Esophagus muscularis mucosa (tissue), 4 donors: ENCODE measurements around the gene CACNA2D2. TPM values are rescaled to one million over a fixed set of nuclear protein-coding genes. Genes with fewer than 3 reads are reported as not detected.

Source experiments
- DNase-seq: peaks from one replicate; pipeline ENCODE4 v3.0.0-alpha.2; 2017; ENCODE audit errors: extremely low spot score
- H3K27ac ChIP-seq, 4 donors: fragments of 200-600 bp; sonication (generic); replicated peaks in 1 of 4; 1 replicate in 3 of 4; 2 replicates in 1 of 4; pipeline ENCODE4 v1.5.1; 2016 to 2019; ENCODE audit warnings: mild to moderate bottlenecking in 1 of 4
- H3K27me3 ChIP-seq, 4 donors: fragments of 200-600 bp; sonication (generic); one replicate each; pipeline versions ENCODE4 v1.5.1 to v1.6.0; 2016 to 2019
- H3K36me3 ChIP-seq, 4 donors: fragments of 200-600 bp; sonication (generic); one replicate each; pipeline ENCODE4 v1.5.1; 2016 to 2019
- H3K4me1 ChIP-seq, 4 donors: fragments of 200-600 bp; sonication (generic); one replicate each; pipeline ENCODE4 v1.5.1; 2016 to 2019
- H3K4me3 ChIP-seq, 4 donors: fragments of 200-600 bp; sonication (generic); 1 replicate in 2 of 4; 2 replicates in 2 of 4; pipeline ENCODE4 v1.5.1; 2016 to 2019; ENCODE audit warnings: mild to moderate bottlenecking in 4 of 4, moderate library complexity in 1 of 4
- H3K9me3 ChIP-seq, 4 donors: fragments of 200-600 bp; sonication (generic); 1 replicate in 3 of 4; 2 replicates in 1 of 4; pipeline ENCODE4 v1.5.1; 2016 to 2019
- EP300 ChIP-seq: sonication (generic); formaldehyde crosslinking; IDR thresholded peaks from one replicate; pipeline ENCODE4 v1.6.1; 2017; ENCODE audit warnings: antibody characterized with exemption
- POLR2A ChIP-seq: fragments of 450-650 bp; IDR thresholded peaks from one replicate; pipeline ENCODE4 v1.6.1; 2017; ENCODE audit warnings: antibody characterized with exemption, moderate library complexity, mild to moderate bottlenecking, low read depth
- POLR2AphosphoS5 ChIP-seq, 2 donors: sonication (generic); formaldehyde crosslinking; IDR thresholded peaks; one replicate each; pipeline ENCODE4 v1.6.1; 2017; ENCODE audit warnings: antibody characterized with exemption in 2 of 2
- WGBS: methylation state at CpG from one replicate; pipeline ENCODE4 v1.1.5; 2018; 5-methylcytosine and 5-hydroxymethylcytosine counted together
- intact Hi-C: fragments of 100-400 bp; cut with DNase I; formaldehyde crosslinking; loops from one replicate; pipeline ENCODE4 v1.15.1; 2023
- total RNA-seq, 4 donors: library from RNA; depleted of rRNA; stranded (reverse); fragments of >200 nt; gene quantifications; one replicate each; pipeline versions ENCODE4 v1.1.0 to v1.2.1, GENCODE V29; 2016
- TF ChIP-seq, protein P1 (sequence below), 3 experiments: fragments of 200-600 bp in 2 of 3; fragments of 450-650 bp in 1 of 3; sonication (generic) in 2 of 3; IDR thresholded peaks; one replicate each; pipeline ENCODE4 v1.5.1; 2017 to 2019; ENCODE audit warnings: antibody characterized with exemption in 3 of 3, mild to moderate bottlenecking in 2 of 3, moderate library complexity in 1 of 3

The CACNA2D2 gene
- total RNA-seq, 4 donors from 2014 or later: 0.84 to 2.8 (median 1.1) TPM

DNA sequence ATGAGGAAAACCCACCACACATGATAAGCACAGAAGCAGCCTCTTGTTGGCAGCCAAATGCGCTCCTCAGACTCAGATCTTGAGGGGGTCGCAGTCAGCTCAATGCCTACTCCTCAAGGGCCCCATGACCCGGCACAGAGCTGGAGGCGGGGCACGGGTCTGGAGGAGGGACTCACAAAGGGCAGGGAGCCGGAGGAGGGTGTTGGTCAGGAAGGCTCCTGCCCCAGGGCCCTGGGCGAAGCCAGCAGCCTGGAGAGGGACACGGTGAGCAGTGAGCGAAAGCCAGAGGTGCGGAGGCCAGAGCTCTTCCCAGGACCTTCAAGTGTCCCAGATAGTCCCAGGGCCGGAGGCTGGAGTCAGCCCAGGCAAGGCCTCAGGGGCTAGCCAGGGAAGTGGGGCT is 9.8 kb downstream of the CACNA2D2 start:
- H3K36me3 ChIP-seq: no peaks in the 10 kb centered on the region
- H3K9me3 ChIP-seq: no peaks in the 10 kb centered on the region
- no peaks in the 10 kb centered on the region for H3K4me1 ChIP-seq
- no peak for DNase-seq
- H3K27ac ChIP-seq: no peak overlapping the region
- TF ChIP-seq EP300 (no peak), POLR2A (no peak), POLR2AphosphoS5 (IDR thresholded peaks at IDR 0.05) (no peak)
- TF ChIP-seq, protein P1, sequence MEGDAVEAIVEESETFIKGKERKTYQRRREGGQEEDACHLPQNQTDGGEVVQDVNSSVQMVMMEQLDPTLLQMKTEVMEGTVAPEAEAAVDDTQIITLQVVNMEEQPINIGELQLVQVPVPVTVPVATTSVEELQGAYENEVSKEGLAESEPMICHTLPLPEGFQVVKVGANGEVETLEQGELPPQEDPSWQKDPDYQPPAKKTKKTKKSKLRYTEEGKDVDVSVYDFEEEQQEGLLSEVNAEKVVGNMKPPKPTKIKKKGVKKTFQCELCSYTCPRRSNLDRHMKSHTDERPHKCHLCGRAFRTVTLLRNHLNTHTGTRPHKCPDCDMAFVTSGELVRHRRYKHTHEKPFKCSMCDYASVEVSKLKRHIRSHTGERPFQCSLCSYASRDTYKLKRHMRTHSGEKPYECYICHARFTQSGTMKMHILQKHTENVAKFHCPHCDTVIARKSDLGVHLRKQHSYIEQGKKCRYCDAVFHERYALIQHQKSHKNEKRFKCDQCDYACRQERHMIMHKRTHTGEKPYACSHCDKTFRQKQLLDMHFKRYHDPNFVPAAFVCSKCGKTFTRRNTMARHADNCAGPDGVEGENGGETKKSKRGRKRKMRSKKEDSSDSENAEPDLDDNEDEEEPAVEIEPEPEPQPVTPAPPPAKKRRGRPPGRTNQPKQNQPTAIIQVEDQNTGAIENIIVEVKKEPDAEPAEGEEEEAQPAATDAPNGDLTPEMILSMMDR (IDR thresholded peaks at IDR 0.05): no peak
- intact Hi-C loops: no loop called here
- no peak overlapping the region for H3K4me3 ChIP-seq
- H3K27me3 ChIP-seq: no peaks in the 10 kb centered on the region
- 95% methylated on average over 10 of the region's 11 CpGs for WGBS

DNA sequence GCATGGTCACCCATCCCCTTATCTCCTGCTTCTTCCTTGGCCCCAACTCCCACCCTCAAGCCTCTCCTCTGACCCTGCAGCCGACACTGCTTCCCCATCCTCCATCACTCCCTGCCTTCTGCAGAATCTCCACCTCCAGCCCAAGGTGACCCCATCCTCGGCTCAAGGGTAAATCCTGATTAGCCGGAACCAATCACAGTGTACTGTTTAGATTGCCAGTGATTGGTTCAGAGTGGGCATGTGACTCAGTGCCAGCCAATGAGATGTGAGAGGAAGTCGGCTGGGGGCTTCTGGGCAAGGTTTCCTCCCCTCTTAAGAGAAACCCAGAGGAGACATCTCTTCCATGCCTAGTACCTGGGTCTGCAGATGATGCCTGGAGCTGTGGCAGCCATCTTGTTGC is 10.3 kb downstream of the CACNA2D2 start:
- H3K9me3 ChIP-seq: no peaks in the 10 kb centered on the region
- intact Hi-C loops: no loop called here
- no peaks in the 10 kb centered on the region for H3K27me3 ChIP-seq
- no peak overlapping the region for H3K4me3 ChIP-seq
- 78% methylated on average over 3 of the region's 4 CpGs for WGBS
- TF ChIP-seq POLR2A (no peak), POLR2AphosphoS5 (IDR thresholded peaks at IDR 0.05) (no peak), EP300 (no peak)
- TF ChIP-seq, protein P1 (IDR thresholded peaks at IDR 0.05): no peak
- no peaks in the 10 kb centered on the region for H3K36me3 ChIP-seq
- H3K4me1 ChIP-seq: no peaks in the 10 kb centered on the region
- DNase-seq: no peak
- no peak overlapping the region for H3K27ac ChIP-seq

DNA sequence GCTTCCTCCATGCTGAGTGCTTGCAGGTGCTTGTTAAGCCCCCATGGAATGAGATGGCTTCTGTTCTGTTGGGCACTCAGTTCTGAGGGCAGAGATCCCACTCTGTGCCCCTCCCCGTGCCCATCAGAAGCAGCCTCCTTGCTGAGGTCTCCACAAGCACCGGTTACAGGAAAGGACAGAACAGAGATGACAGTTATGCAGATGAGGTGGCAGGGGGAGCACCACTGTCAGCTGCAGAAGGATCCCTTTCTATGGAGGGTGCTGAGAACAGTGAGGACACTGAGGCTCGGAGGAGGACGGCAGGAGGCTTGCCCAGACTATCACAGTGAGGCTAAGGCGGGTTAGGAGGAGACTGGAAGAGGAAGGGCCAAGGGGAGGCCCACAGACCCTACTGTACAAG is 12.4 kb downstream of the CACNA2D2 start:
- Histone ChIP-seq H3K4me1 (no peaks in the 10 kb centered on the region), H3K9me3 (no peaks in the 10 kb centered on the region), H3K36me3 (no peaks in the 10 kb centered on the region), H3K4me3 (no peak overlapping the region), H3K27me3 (no peaks in the 10 kb centered on the region), H3K27ac (no peak overlapping the region)
- WGBS: 87% methylated on average over 5 of the region's 5 CpGs
- TF ChIP-seq POLR2A (no peak), POLR2AphosphoS5 (IDR thresholded peaks at IDR 0.05) (no peak), EP300 (no peak)
- TF ChIP-seq, protein P1 (IDR thresholded peaks at IDR 0.05): no peak
- intact Hi-C loops: no loop called here
- DNase-seq: no peak

DNA sequence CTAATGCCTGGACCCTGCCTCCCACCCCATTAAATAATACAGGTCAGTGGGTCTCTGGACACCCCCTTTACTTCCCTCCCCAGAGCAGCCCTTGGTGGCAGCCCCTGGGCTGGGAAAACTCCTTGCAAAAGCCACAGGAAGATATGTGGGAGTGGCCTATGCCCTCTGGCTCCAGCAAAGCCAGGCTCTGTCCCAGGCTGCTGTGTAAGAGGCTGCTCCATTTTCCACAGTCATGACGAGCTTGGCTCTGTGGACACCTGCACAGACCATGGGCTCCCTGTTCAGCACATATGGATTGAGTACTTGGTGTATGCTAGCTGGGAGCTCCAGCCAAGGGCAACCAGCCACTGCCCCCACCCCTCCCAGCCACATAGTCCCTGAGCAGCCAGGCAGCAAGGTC is 13.0 kb downstream of the CACNA2D2 start:
- TF ChIP-seq EP300 (no peak), POLR2A (no peak), POLR2AphosphoS5 (IDR thresholded peaks at IDR 0.05) (no peak)
- TF ChIP-seq, protein P1 (IDR thresholded peaks at IDR 0.05): no peak
- Histone ChIP-seq H3K27me3 (no peaks in the 10 kb centered on the region), H3K27ac (no peak overlapping the region), H3K9me3 (no peaks in the 10 kb centered on the region), H3K36me3 (no peaks in the 10 kb centered on the region), H3K4me1 (no peaks in the 10 kb centered on the region), H3K4me3 (no peak overlapping the region)
- intact Hi-C loops: no loop called here
- no peak for DNase-seq
- WGBS: no CpG with 5 or more reads among the region's 1 CpG

DNA sequence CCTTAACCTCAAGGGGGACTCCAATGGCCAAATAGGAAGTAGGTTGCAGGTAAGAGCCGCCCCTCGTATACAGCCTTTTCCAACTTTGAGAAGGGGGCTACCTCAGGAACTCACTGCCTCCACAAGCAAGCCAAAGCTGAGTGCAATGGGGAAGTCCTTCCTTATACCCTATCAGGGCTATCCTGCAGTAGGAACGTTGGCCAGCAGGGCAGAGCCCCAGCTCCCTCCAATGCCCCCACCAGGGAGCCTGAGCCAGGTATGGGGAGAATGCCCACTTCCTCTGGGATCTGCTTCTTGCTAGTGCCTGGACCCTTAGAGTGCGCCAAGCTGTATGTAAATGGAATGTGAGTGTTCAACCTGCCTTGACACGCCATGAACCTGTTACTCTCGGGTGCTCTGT is 16.3 kb downstream of the CACNA2D2 start:
- intact Hi-C loops: no loop called here
- H3K4me3 ChIP-seq: no peak overlapping the region
- H3K27me3 ChIP-seq: no peaks in the 10 kb centered on the region
- H3K27ac ChIP-seq: no peak overlapping the region
- no peaks in the 10 kb centered on the region for H3K4me1 ChIP-seq
- WGBS: 90% methylated on average over 4 of the region's 6 CpGs
- no peaks in the 10 kb centered on the region for H3K9me3 ChIP-seq
- no peak for DNase-seq
- TF ChIP-seq POLR2A (no peak), EP300 (no peak), POLR2AphosphoS5 (IDR thresholded peaks at IDR 0.05) (no peak)
- TF ChIP-seq, protein P1 (IDR thresholded peaks at IDR 0.05): no peak
- no peaks in the 10 kb centered on the region for H3K36me3 ChIP-seq
